Activated naive CD8-positive, alpha-beta T cell (primary cell): ENCODE data around the gene MINDY3.
A peak's percentile ranks its signal among the peaks of the same experiment; 100 is the strongest.

Experiments
- H3K27ac Mint-ChIP-seq: one replicate; pipeline ENCODE4 v1.8.0; 2021; ENCODE audit warnings: mixed read lengths
- H3K27me3 Mint-ChIP-seq: one replicate; pipeline ENCODE4 v1.8.0; 2021; ENCODE audit warnings: mixed read lengths
- H3K36me3 Mint-ChIP-seq: one replicate; pipeline ENCODE4 v1.8.0; 2021; ENCODE audit warnings: mixed read lengths
- H3K4me1 Mint-ChIP-seq: one replicate; pipeline ENCODE4 v1.8.0; 2021; ENCODE audit warnings: low read depth, mixed read lengths
- H3K4me3 Mint-ChIP-seq: one replicate; pipeline ENCODE4 v1.8.0; 2021; ENCODE audit warnings: mild to moderate bottlenecking, mixed read lengths
- H3K9me3 Mint-ChIP-seq: one replicate; pipeline ENCODE4 v1.8.0; 2021; ENCODE audit warnings: low read depth, mixed read lengths

Gene MINDY3

GRCh38 chr10:15804109-15804508, 56.2 kb downstream of the MINDY3 start:
- no peak overlapping the region for H3K27ac Mint-ChIP-seq
- H3K36me3 Mint-ChIP-seq: peaks cover 56% of the 10 kb centered on the region
- H3K9me3 Mint-ChIP-seq: no peaks in the 10 kb centered on the region
- peaks cover 13% of the 10 kb centered on the region for H3K4me1 Mint-ChIP-seq
- no peaks in the 10 kb centered on the region for H3K27me3 Mint-ChIP-seq
- H3K4me3 Mint-ChIP-seq: no peak overlapping the region

GRCh38 chr10:15802375-15802949, 57.8 kb downstream of the MINDY3 start:
- Mint-ChIP-seq H3K27ac (peak overlapping the region; percentile 73), H3K27me3 (no peaks in the 10 kb centered on the region), H3K36me3 (peaks cover 49% of the 10 kb centered on the region), H3K4me3 (no peak overlapping the region), H3K4me1 (peaks cover 14% of the 10 kb centered on the region), H3K9me3 (no peaks in the 10 kb centered on the region)

GRCh38 chr10:15801641-15802040, 58.7 kb downstream of the MINDY3 start:
- no peak overlapping the region for H3K4me3 Mint-ChIP-seq
- no peaks in the 10 kb centered on the region for H3K27me3 Mint-ChIP-seq
- peaks cover 45% of the 10 kb centered on the region for H3K36me3 Mint-ChIP-seq
- peaks cover 14% of the 10 kb centered on the region for H3K4me1 Mint-ChIP-seq
- H3K9me3 Mint-ChIP-seq: no peaks in the 10 kb centered on the region
- H3K27ac Mint-ChIP-seq: no peak overlapping the region

GRCh38 chr10:15801147-15801546, 59.2 kb downstream of the MINDY3 start:
- no peaks in the 10 kb centered on the region for H3K27me3 Mint-ChIP-seq
- no peak overlapping the region for H3K4me3 Mint-ChIP-seq
- no peaks in the 10 kb centered on the region for H3K9me3 Mint-ChIP-seq
- peaks cover 14% of the 10 kb centered on the region for H3K4me1 Mint-ChIP-seq
- peaks cover 44% of the 10 kb centered on the region for H3K36me3 Mint-ChIP-seq
- no peak overlapping the region for H3K27ac Mint-ChIP-seq

GRCh38 chr10:15797346-15797745, 63.0 kb downstream of the MINDY3 start:
- no peaks in the 10 kb centered on the region for H3K27me3 Mint-ChIP-seq
- H3K4me3 Mint-ChIP-seq: no peak overlapping the region
- H3K36me3 Mint-ChIP-seq: peaks cover 41% of the 10 kb centered on the region
- no peaks in the 10 kb centered on the region for H3K9me3 Mint-ChIP-seq
- peaks cover 10% of the 10 kb centered on the region for H3K4me1 Mint-ChIP-seq
- no peak overlapping the region for H3K27ac Mint-ChIP-seq

- H3K36me3 Mint-ChIP-seq: peaks cover 38% of the 10 kb centered on the region
- H3K9me3 Mint-ChIP-seq: no peaks in the 10 kb centered on the region
- H3K27ac Mint-ChIP-seq: no peak overlapping the region
- H3K27me3 Mint-ChIP-seq: no peaks in the 10 kb centered on the region
- peaks cover 7% of the 10 kb centered on the region for H3K4me1 Mint-ChIP-seq
- H3K4me3 Mint-ChIP-seq: no peak overlapping the region
Measured at GRCh38 chr10:15796762-15797161, 63.5 kb downstream of the MINDY3 start.

- H3K27me3 Mint-ChIP-seq: no peaks in the 10 kb centered on the region
- H3K36me3 Mint-ChIP-seq: peaks cover 37% of the 10 kb centered on the region
- no peak overlapping the region for H3K27ac Mint-ChIP-seq
Measured at GRCh38 chr10:15796098-15796759, 64.1 kb downstream of the MINDY3 start.

GRCh38 chr10:15795036-15795792, 65.1 kb downstream of the MINDY3 start:
- no peaks in the 10 kb centered on the region for H3K9me3 Mint-ChIP-seq
- no peak overlapping the region for H3K4me3 Mint-ChIP-seq
- no peak overlapping the region for H3K27ac Mint-ChIP-seq
- no peaks in the 10 kb centered on the region for H3K27me3 Mint-ChIP-seq
- H3K36me3 Mint-ChIP-seq: peaks cover 28% of the 10 kb centered on the region
- H3K4me1 Mint-ChIP-seq: peaks cover 3% of the 10 kb centered on the region

More at GRCh38 chr10:15796098-15796759, 64.1 kb downstream of the MINDY3 start:
- no peak overlapping the region for H3K4me3 Mint-ChIP-seq
- H3K4me1 Mint-ChIP-seq: peaks cover 3% of the 10 kb centered on the region
- no peaks in the 10 kb centered on the region for H3K9me3 Mint-ChIP-seq

GRCh38 chr10:15794569-15794968, 65.7 kb downstream of the MINDY3 start:
- H3K36me3 Mint-ChIP-seq: peaks cover 26% of the 10 kb centered on the region
- no peaks in the 10 kb centered on the region for H3K27me3 Mint-ChIP-seq
- peaks cover 8% of the 10 kb centered on the region for H3K4me1 Mint-ChIP-seq
- H3K4me3 Mint-ChIP-seq: no peak overlapping the region
- no peaks in the 10 kb centered on the region for H3K9me3 Mint-ChIP-seq
- H3K27ac Mint-ChIP-seq: no peak overlapping the region

GRCh38 chr10:15793664-15794063, 66.6 kb downstream of the MINDY3 start:
- H3K27ac Mint-ChIP-seq: no peak overlapping the region
- no peak overlapping the region for H3K4me3 Mint-ChIP-seq
- H3K9me3 Mint-ChIP-seq: no peaks in the 10 kb centered on the region
- H3K4me1 Mint-ChIP-seq: peaks cover 8% of the 10 kb centered on the region
- H3K36me3 Mint-ChIP-seq: peaks cover 29% of the 10 kb centered on the region
- H3K27me3 Mint-ChIP-seq: no peaks in the 10 kb centered on the region

GRCh38 chr10:15792777-15793176, 67.5 kb downstream of the MINDY3 start:
- Mint-ChIP-seq H3K4me3 (no peak overlapping the region), H3K36me3 (peaks cover 34% of the 10 kb centered on the region), H3K27me3 (no peaks in the 10 kb centered on the region), H3K9me3 (no peaks in the 10 kb centered on the region), H3K27ac (no peak overlapping the region), H3K4me1 (peaks cover 8% of the 10 kb centered on the region)

- peaks cover 36% of the 10 kb centered on the region for H3K36me3 Mint-ChIP-seq
- H3K27ac Mint-ChIP-seq: no peak overlapping the region
- H3K4me3 Mint-ChIP-seq: no peak overlapping the region
- H3K27me3 Mint-ChIP-seq: no peaks in the 10 kb centered on the region
- peaks cover 7% of the 10 kb centered on the region for H3K4me1 Mint-ChIP-seq
- no peaks in the 10 kb centered on the region for H3K9me3 Mint-ChIP-seq
Measured at GRCh38 chr10:15791816-15792524, 68.3 kb downstream of the MINDY3 start.

GRCh38 chr10:15789793-15790525, 70.3 kb downstream of the MINDY3 start:
- Mint-ChIP-seq H3K27me3 (no peaks in the 10 kb centered on the region), H3K9me3 (no peaks in the 10 kb centered on the region), H3K4me3 (no peak overlapping the region), H3K36me3 (peaks cover 32% of the 10 kb centered on the region), H3K4me1 (peaks cover 5% of the 10 kb centered on the region), H3K27ac (peak overlapping the region; percentile 28)

GRCh38 chr10:15787426-15787825, 72.9 kb downstream of the MINDY3 start:
- H3K27ac Mint-ChIP-seq: no peak overlapping the region
- no peak overlapping the region for H3K4me3 Mint-ChIP-seq
- H3K4me1 Mint-ChIP-seq: peaks cover 5% of the 10 kb centered on the region
- peaks cover 41% of the 10 kb centered on the region for H3K36me3 Mint-ChIP-seq
- H3K27me3 Mint-ChIP-seq: no peaks in the 10 kb centered on the region
- no peaks in the 10 kb centered on the region for H3K9me3 Mint-ChIP-seq
